HFFc6 (cell line): ENCODE results near the gene FEM1C. TPM values are rescaled to one million over a fixed set of nuclear protein-coding genes. Genes with fewer than 3 reads are reported as not detected.
"Not testable (repeated sequence)": the region's sequence is repeated elsewhere in the genome, so short reads cannot be mapped to it uniquely, and the experiment has no call there.

Experiments
- DNase-seq: peaks from one replicate; pipeline ENCODE4 v3.0.0-alpha.2; 2018
- H3K27ac Mint-ChIP-seq: 2 replicates; pipeline ENCODE4 v1.8.0; 2020; ENCODE audit warnings: mild to moderate bottlenecking, mixed read lengths
- H3K27me3 Mint-ChIP-seq: 2 replicates; pipeline ENCODE4 v1.8.0; 2021; ENCODE audit warnings: mild to moderate bottlenecking, moderate library complexity, mixed read lengths; ENCODE audit not compliant: insufficient read depth
- H3K36me3 Mint-ChIP-seq: 2 replicates; pipeline ENCODE4 v1.8.0; 2021; ENCODE audit warnings: low read depth, mixed read lengths
- H3K4me1 Mint-ChIP-seq: 2 replicates; pipeline ENCODE4 v1.8.0; 2020; ENCODE audit warnings: low read depth, mixed read lengths
- H3K4me3 Mint-ChIP-seq: 2 replicates; pipeline ENCODE4 v1.8.0; 2020; ENCODE audit warnings: mild to moderate bottlenecking, moderate library complexity, mixed read lengths
- H3K9me3 Mint-ChIP-seq: 2 replicates; pipeline ENCODE4 v1.8.0; 2020; ENCODE audit warnings: mild to moderate bottlenecking, mixed read lengths
- total RNA-seq, 6 experiments: library from RNA; stranded (reverse); fragmentation: NEBNext Ultra II Directional; extraction: Animal tissue kit (Norgen Biotek cat#: 25700); gene quantifications; 2 replicates in 1 of 6; 3 replicates in 5 of 6; pipeline ENCODE4 v1.2.3, GENCODE V29; 2021
- TF ChIP-seq, protein P1 (sequence below): fragments of 200-600 bp; sonication (generic); IDR thresholded peaks from 2 replicates; pipeline ENCODE4 v1.5.0; 2021; ENCODE audit warnings: antibody characterized with exemption, mild to moderate bottlenecking

FEM1C gene
- total RNA-seq, 6 experiments from 2014 or later, result 12.1 to 15.9 (median 14.9) TPM

DNA sequence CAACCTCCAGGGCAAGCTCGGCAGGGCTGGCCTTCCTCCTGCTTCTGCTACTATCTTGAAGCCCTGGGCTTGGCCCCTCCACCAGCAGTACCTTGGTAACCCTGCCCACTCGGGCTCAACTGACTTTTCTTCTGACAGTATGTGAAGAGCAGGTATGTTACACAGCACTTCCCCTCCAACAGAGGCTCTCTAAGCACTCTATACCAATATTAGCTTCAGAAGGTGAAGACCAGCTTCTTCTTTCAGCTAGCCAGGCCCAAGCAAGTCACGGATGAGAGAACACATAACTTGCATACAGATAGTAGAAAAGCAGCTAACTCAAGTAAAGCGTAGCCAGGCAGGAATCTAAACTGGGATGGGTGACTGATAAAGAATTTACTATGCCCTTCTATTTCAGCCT is 64.3 kb downstream of the FEM1C start:
- Mint-ChIP-seq H3K4me3 (no peak overlapping the region), H3K27ac (no peak overlapping the region), H3K27me3 (peaks cover 3% of the 10 kb centered on the region; the same call in 1 of the 2 replicates), H3K36me3 (no peaks in the 10 kb centered on the region), H3K4me1 (no peaks in the 10 kb centered on the region), H3K9me3 (no peaks in the 10 kb centered on the region)
- DNase-seq, result no peak
- TF ChIP-seq, protein P1, sequence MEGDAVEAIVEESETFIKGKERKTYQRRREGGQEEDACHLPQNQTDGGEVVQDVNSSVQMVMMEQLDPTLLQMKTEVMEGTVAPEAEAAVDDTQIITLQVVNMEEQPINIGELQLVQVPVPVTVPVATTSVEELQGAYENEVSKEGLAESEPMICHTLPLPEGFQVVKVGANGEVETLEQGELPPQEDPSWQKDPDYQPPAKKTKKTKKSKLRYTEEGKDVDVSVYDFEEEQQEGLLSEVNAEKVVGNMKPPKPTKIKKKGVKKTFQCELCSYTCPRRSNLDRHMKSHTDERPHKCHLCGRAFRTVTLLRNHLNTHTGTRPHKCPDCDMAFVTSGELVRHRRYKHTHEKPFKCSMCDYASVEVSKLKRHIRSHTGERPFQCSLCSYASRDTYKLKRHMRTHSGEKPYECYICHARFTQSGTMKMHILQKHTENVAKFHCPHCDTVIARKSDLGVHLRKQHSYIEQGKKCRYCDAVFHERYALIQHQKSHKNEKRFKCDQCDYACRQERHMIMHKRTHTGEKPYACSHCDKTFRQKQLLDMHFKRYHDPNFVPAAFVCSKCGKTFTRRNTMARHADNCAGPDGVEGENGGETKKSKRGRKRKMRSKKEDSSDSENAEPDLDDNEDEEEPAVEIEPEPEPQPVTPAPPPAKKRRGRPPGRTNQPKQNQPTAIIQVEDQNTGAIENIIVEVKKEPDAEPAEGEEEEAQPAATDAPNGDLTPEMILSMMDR, result no peak

DNA sequence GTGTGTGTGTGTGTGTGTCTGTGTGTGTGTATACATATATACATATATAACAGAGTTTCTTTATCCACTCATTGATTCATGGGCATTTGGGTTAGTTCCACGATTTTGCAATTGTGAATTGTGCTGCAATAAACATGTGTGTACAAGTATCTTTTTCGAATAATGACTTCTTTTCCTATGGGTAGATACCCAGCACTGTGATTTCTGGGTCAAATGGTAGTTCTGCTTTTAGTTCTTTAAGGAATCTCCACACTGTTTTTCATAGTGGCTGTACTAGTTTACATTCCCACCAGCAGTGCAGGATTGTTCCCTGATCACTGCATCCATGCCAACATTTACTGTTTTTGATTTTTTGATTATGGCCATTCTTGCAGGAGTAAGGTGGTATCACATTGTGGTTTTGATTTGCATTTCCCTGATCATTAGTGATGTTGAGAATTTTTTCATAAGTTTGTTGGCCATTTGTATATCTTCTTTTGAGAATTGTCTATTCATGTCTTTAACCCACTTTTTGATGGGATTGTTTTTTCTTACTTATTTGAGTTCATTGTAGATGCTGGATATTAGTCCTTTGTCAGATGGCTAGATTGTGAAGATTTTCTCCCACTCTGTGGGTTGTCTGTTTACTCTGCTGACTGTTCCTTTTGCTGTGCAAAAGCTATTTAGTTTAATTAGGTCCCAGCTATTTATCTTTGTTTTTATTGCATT is 65.3 kb downstream of the FEM1C start:
- H3K27ac Mint-ChIP-seq, H3K36me3 Mint-ChIP-seq, H3K27me3 Mint-ChIP-seq, H3K9me3 Mint-ChIP-seq, H3K4me3 Mint-ChIP-seq, H3K4me1 Mint-ChIP-seq, DNase-seq: not testable (repeated sequence)

DNA sequence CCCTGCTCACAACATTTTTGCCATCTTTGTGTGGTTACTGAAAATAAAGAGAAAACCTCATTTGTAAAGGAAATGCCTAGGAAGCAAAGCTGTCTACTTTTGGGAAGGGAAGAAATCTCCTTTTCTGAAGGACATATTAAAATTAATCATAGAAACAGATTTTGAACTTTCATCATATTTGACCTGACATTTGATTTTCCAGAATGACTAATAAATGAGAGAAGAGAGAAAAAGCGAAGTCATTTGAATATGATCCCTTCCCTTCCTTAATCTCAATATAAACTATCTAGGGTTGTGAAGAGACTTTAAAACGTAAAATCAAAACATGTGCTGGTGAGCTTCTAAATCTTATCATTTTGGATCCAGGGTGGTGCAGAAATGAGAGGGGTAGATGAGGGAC is 66.3 kb downstream of the FEM1C start:
- Mint-ChIP-seq H3K9me3 (no peaks in the 10 kb centered on the region), H3K27me3 (peaks cover 3% of the 10 kb centered on the region; the same call in 1 of the 2 replicates), H3K4me3 (no peak overlapping the region), H3K36me3 (no peaks in the 10 kb centered on the region), H3K4me1 (no peaks in the 10 kb centered on the region), H3K27ac (no peak overlapping the region)
- no peak for DNase-seq
- TF ChIP-seq, protein P1, result no peak

DNA sequence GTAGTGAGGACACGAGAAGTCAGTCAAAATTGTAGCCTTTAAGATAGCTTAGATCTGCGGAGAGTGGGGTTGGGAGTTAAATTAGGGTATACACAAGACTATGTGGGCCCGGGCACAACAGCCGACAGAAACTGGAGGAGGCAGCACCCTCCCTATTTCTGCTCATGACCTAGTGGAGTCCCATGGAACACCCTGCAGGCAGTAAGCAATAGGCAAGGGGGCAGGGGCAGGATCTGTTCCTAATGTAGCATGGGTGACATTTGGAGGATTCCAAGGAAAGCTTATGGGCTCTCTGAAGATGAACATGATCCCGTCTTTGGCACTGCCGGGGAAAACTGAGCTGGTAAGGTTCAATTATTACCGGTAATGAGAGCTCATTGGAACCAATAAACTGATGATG is 67.0 kb downstream of the FEM1C start:
- Mint-ChIP-seq H3K9me3 (no peaks in the 10 kb centered on the region), H3K27ac (no peak overlapping the region), H3K4me1 (0 out of 2 replicates have a peak, but pooled peaks cover under 1% of the 10 kb centered on the region), H3K27me3 (peaks cover 3% of the 10 kb centered on the region; the same call in 1 of the 2 replicates), H3K36me3 (no peaks in the 10 kb centered on the region), H3K4me3 (no peak overlapping the region)
- DNase-seq, result no peak
- TF ChIP-seq, protein P1, result no peak

DNA sequence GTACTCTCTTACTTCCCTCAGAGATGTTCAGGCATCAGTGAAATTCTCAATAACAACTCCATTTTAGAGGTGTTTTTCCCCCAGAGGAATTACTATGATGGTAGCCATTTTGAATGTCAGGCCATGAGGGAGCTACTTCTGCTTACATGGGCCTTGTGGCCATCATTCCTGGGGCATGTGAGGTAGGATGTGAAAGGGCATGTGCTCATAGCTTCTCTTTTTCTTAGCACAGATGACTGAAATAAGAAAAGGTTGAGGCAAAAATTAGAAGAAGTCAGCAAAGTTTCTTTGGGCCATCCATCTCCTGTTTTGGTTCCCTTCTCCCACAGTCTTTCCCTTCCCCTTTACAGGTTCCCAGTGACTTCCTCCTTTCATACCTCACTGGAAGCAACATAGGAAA is 68.8 kb downstream of the FEM1C start:
- Mint-ChIP-seq H3K4me1 (0 out of 2 replicates have a peak, but pooled peaks cover 6% of the 10 kb centered on the region), H3K27ac (no peak overlapping the region), H3K9me3 (no peaks in the 10 kb centered on the region), H3K4me3 (no peak overlapping the region), H3K27me3 (peaks cover 3% of the 10 kb centered on the region; the same call in 1 of the 2 replicates), H3K36me3 (no peaks in the 10 kb centered on the region)
- TF ChIP-seq, protein P1, result no peak
- no peak for DNase-seq

DNA sequence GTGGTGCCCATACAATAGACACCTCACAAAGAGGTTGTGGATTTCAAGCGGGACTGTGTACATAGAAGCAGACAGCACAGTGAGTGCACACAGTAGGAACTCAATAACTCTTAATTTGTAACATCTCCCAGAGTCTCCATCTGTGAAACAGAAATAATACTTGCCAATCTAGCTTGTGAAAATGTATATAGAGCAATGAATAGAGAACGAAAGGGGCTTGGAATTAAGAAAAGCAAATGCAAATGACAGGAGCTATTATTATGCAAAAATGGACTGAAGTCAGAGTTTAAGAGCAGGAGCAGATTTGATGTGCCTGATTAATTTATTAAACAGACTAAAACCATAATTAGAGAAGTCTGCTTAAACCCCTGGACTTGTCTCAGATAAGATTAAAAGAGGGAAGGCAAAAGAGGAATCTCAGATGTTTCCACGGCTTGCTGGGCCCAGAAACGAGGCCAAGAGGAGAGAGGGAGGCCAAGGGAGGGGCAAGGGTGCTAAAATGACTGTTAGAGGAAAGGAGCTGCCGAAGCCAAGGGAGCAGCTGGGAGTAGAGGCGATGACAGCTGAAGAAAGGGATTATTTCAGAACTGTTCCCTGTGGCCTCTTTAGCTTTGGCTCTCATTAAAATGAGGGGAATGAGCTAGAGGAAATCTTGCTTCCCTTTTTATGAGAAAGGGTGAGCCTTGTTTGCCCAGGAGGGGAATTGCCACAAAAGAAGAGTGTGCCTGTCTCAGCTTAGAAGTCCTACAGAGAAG is 72.1 kb downstream of the FEM1C start:
- TF ChIP-seq, protein P1, result no peak
- Mint-ChIP-seq H3K9me3 (no peaks in the 10 kb centered on the region), H3K27me3 (peaks cover 3% of the 10 kb centered on the region; the same call in 1 of the 2 replicates), H3K27ac (no peak overlapping the region), H3K4me1 (peaks cover 12% of the 10 kb centered on the region; the same call in 1 of the 2 replicates), H3K4me3 (no peak overlapping the region), H3K36me3 (no peaks in the 10 kb centered on the region)
- no peak for DNase-seq
